Measurements from ENCODE around the gene GCLC.

GRCh38 chr6:53498649-53499048 lies 46.3 kb downstream of the GCLC start:
- TF ChIP-seq POLR2A (IDR thresholded peaks at IDR 0.05) (no peak), CTCF (IDR thresholded peaks at IDR 0.05) (no peak), POLR2AphosphoS5 (IDR thresholded peaks at IDR 0.05) (no peak)
